Ramos (cell line): Measurements from ENCODE around the gene BPTF.
"Not testable (repeated sequence)": the region's sequence is repeated elsewhere in the genome, so short reads cannot be mapped to it uniquely, and the experiment has no call there.

ENCODE experiments used
- in situ Hi-C: fragments of 300-500 bp; cut with MboI; formaldehyde crosslinking; loops from one replicate; pipeline ENCODE4 v1.14.3; 2022; ENCODE audit warnings: low sequenced_read_pairs; ENCODE audit not compliant: unreplicated experiment

The BPTF gene

DNA sequence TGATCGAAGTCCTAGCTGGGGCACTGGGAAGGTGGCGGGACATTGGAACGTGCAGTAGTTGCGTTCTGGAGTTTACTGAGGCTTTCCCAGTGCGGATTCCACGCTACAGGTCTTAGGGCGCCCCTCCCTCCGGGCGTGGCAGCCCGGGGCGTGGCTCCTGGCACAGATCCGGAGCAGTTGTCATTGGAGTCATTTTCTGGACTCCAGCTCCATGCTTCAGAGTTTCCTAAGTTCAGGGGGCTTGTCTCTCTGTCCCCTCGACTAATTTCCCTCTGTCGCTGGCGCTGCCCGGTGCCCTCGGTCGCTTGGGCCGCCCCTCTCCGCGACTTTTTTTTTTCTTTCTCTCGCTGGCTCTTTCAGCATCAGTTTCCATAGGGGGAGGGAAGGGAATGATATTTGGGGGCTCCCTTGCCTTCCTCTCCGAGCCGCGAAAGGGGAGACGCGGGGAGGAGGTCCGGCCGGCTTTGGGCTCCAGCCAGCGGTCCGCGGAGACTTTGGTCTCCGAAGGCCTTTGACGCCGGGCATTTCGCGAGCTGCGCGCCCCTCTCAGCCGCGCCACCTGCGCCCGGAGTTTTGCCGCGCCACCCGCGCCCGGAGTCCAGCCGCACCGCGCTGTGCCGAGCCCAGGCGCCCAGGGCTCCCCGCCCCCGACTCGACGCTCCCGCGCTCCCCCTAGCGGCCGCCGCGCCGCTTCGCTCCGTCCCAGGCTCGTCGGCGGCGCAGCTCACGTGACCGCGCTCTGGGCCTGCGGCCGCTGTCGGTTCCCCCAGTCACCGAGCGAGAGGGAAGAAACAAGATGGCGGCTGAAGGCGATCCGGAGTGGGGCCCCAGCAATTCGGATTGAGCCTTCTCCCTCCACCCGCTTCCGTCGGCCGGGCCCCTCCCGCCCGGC lies at the start of gene BPTF:
BPTF (plus strand) TSS at position 769 of the 892 bp plus-strand sequence. CDS start 222 bp downstream, outside the sequence.
- in situ Hi-C loops = loop anchor here (25.0 kb wide), 3 partner anchors 412 to 1762 kb away; partner anchors contain the start of genes AMZ2 and WIPI1

DNA sequence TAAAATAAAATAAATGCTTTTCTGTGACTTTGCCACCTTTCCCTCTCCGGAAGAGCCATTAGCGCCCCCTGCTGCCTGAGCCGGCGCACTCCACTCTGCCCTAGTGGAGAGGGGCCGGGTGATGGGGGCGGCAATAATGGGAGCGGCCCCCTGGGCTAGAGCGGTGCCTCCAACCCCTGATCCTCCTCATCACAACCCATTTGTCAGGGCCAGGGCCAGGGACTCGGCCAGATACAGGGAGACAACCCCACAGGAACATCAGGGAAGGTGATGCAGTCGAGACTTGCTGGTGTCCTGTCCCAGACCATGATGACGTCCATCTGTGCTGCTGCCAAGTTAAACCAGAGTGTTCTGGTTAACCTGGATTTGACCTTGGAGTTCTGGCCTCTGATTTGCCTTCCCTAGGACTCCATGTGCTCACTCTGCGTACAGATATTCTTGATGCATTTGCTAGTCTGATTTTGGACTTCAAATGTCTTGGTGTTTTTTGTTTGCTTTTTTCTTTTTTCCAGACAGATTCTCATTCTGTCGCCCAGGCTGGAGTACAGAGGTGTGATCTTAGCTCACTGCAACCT lies 46.1 kb upstream of the BPTF start:
- in situ Hi-C loops = no loop called here

GRCh38 chr17:67784364-67785121 lies 40.8 kb upstream of the BPTF start:
- in situ Hi-C loops = no loop called here

DNA sequence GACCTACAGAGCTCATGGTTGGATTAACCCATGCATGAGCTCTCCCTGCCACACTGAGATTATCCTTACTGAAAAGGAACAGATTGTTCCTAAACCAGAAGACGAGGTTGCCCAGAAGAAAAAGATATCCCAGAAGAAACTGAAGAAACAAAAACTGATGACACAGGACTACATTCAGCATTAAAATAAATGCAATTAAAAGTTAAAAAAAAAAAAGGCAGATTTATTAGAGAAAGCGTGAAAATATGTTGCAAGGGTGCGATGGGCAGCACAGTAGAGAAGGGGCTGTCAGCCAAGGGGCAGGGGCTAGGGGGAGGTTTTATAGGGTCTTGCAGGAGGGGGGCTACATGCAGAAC lies 40.2 kb upstream of the BPTF start:
- in situ Hi-C loops = no loop called here

GRCh38 chr17:67785504-67785903 lies 39.8 kb upstream of the BPTF start:
- in situ Hi-C loops = no loop called here

DNA sequence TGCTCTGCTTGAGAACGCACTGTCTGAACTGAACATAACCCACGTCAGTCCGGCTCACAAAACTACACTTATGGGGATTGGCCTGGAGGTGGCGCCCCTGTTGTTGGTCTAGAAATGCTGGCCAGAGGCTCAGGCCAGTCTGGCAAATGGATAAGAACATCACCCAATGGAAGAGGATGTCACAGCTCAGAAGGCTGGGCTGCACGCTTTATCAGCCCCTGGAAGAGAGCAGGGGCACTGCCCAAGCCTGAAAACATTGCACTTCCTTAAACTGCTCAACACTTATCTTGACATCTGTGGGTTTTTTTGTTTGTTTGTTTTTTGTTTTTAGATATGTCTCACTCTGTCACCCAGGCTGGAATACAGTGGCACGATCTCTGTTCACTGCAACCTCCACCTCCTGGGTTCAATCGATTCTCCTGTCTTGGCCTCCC lies 24.8 kb upstream of the BPTF start:
- in situ Hi-C loops = loop anchor here (25.0 kb wide), 3 partner anchors 437 to 1787 kb away; partner anchors contain the start of genes AMZ2 and WIPI1

DNA sequence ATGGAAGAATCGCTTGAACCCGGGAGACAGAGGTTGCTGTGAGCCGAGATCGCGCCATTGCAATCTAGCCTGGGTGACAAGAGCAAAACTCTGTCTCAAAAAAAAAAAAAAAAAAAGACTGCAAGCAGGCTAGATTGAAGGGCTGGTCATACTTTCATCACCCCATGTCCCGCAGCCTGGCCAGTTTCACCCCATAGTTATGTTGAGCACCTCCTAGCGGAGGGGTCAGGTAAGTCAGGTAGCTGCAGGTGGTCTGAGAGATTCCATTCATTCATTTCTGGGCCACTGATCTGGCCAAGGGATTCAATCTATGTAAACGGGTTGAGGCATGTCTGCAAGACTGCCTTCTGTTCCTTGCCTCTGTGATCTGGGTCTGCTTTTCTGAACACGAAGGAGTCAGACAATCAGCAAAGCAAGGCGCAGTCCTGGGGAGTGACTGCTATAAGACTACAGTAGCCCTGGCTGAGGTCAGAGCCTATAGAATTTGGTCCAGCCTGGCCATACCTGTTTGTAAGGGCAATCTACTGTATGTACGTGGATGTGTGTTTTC lies 23.6 kb upstream of the BPTF start:
- in situ Hi-C loops = loop anchor here (25.0 kb wide), 3 partner anchors 436 to 1786 kb away; partner anchors contain the start of genes AMZ2 and WIPI1

GRCh38 chr17:67810464-67810863 lies 14.8 kb upstream of the BPTF start:
- in situ Hi-C loops = loop anchor here (25.0 kb wide), 3 partner anchors 427 to 1777 kb away; partner anchors contain the start of genes AMZ2 and WIPI1

- in situ Hi-C loops = loop anchor here (25.0 kb wide), 3 partner anchors 425 to 1775 kb away; partner anchors contain the start of genes AMZ2 and WIPI1
These were observed 12.9 kb upstream of the BPTF start for GRCh38 chr17:67812380-67812779.

DNA sequence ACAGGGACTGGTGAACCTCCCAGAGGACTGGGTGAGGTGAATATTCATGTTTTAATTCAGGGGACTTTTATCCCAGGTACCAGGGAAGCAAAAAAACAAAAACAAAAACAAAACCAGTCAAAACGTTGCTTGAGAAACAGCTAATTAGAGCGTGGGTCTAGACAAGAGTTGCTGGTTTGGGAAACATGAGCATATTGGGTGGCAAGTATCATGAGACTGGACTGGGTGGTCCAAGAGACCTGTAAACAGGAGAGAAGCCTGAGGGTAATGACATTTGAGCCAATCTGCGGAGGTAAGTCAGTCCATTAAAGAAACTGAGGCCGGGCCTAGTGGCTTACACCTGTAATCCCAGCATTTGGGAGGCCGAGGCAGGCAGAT lies 11.5 kb upstream of the BPTF start:
- in situ Hi-C loops = loop anchor here (25.0 kb wide), 3 partner anchors 424 to 1774 kb away; partner anchors contain the start of genes AMZ2 and WIPI1

DNA sequence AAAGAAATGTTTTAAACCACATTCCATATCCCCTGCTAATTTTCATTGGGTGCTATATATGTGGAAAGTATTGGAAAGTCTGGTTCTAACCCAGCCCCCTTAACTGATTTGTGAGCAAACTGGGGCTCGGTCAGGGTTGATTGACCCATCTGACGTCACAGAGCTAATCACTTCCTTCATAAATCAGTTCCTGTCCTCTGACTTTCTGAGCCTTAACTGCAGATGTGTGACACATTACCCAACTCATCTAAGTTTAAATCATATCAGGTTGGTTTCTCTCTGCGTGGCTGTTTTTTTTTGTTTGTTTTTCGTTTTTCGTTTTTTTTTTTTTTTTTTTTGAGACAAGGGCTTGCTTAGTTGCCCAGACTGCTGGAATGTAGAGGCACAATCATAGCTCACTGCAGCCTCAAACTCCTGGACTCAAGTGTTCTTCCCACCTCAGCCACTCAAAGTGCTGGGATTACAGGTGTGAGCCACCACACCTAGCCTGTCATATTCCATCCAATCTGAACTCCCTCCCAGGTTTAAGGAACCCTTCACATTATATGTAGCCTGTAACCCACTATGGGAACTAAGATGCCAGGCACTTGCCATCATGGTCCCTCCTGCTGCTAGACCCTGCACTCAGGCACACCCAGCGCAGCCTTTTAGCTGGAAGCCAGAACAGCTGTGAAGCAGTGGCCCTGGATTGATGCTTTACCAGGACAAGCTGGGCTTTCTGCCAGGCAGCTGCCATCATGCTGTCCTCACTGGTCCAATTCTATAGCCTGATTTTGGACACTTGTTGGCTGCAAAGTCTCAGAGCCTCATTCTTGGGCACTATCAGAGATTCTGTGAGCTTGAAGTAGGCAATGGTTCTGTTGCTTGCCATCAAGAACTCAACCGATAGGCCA lies 6.9 kb upstream of the BPTF start:
- in situ Hi-C loops = loop anchor here (25.0 kb wide), 3 partner anchors 419 to 1769 kb away; partner anchors contain the start of genes AMZ2 and WIPI1

GRCh38 chr17:67819722-67820121 lies 5.6 kb upstream of the BPTF start:
- in situ Hi-C loops = loop anchor here (25.0 kb wide), 3 partner anchors 418 to 1768 kb away; partner anchors contain the start of genes AMZ2 and WIPI1

- in situ Hi-C loops = loop anchor here (25.0 kb wide), 3 partner anchors 415 to 1765 kb away; partner anchors contain the start of genes AMZ2 and WIPI1
These were observed 3.4 kb upstream of the BPTF start for GRCh38 chr17:67821871-67822367.

- in situ Hi-C loops = not testable (repeated sequence)
These were observed 611 bp downstream of the BPTF start for GRCh38 chr17:67825627-67826601.

DNA sequence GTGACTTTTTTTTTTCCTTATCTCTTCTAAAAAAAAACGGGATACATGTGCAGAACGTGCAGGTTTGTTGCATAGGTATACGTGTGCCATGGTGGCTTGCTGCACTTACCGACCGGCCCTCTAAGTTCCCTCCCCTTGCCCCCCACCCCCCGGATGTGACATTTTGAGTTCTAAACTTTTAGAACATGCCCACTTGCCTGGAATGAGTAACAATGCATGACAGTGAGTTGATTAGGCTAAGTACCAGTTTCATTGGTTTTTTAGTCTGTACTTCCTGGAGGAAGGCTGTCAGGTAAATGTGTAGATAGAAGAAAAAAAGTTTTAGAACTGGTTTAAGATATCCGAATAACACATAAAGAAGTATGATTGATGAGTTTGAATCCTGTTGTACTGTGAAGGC lies 4.0 kb downstream of the BPTF start:
- in situ Hi-C loops = no loop called here

GRCh38 chr17:67830440-67830839 lies 5.1 kb downstream of the BPTF start:
- in situ Hi-C loops = no loop called here

- in situ Hi-C loops = no loop called here
These were observed 6.0 kb downstream of the BPTF start for GRCh38 chr17:67831268-67831667.

GRCh38 chr17:67833134-67833533 lies 7.8 kb downstream of the BPTF start:
- in situ Hi-C loops = no loop called here
